ENCODE results near the gene EPHB2.

EPHB2 gene

DNA sequence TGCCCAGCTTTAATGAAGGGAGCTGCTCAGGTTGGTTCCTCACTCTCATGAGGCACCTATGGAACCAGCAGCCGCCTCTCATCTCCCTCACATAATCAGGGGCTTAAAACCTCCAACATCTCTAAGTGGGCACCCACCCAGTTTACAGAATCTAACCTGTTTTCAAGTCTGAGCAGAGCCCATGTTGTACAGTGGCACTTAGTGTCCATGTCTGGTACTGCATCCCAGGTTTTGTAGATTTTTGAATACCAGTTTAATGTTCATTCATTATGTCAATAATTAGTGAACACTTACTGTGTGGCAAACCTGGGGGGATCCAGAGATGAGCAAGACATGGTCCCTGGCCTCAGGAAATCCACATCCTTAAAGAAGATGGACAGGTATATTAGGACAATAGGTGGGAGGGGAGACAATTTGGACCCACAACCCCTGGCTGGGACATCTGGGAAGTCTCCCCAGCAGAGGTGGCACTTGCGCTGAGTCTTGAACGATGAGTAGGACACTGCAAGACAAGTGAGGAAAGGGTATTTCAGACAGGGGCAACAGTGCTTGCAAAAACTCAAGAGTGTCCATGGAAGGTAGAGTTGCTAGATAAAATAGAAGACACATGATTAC, 178.7 kb downstream of the EPHB2 start:
- peak in 1 of 2 experiments; percentile 15 for DNase-seq

DNA sequence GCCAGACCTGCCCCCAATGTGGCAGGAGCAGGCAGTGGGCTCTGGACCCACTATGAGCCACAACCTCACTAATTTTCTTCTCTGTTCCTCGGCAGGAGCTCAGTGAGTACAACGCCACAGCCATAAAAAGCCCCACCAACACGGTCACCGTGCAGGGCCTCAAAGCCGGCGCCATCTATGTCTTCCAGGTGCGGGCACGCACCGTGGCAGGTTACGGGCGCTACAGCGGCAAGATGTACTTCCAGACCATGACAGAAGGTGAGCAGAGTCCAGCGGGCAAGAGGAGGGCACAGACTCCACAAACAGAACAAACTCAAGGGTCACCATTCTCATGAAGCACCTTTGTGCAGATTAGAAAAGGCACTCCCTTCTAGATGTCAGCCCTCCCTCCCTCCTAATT, 182.2 kb downstream of the EPHB2 start:
- DNase-seq = peak in 1 of 2 experiments; percentile 61

DNA sequence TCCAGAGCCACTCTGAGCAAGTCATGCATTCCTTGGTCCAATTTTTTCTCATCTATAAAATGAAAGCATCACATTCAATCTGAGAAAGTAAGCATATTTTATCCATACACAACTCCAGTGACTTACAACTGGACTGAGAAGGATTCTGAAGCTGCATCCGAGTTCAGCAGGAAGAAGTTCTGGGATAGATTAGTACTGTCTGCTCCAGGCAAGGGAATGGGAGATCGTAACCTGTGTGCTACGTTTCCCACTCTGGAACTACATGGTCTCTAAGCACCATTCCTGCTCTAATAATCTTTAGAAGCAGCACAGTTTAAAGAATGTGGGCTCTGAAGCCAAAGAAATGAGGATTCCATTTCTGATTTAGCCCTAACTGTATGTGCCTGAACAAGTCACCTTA, 182.7 kb downstream of the EPHB2 start:
- DNase-seq = no peak

DNA sequence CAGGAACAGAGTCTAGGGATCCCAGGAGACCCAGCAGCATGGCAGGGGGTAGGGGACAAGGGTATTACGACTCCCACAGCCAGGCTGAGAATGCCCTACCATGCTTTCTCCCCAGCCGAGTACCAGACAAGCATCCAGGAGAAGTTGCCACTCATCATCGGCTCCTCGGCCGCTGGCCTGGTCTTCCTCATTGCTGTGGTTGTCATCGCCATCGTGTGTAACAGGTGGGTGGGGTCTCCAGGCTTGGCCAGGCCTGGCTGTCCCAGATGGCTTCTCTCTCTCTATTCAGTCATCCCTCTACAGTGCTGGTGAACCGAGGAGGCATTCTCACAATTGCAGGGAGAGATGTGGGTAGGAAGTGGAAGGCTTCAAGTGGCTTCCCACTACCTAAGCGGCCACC, 184.7 kb downstream of the EPHB2 start:
- DNase-seq = no peak

DNA sequence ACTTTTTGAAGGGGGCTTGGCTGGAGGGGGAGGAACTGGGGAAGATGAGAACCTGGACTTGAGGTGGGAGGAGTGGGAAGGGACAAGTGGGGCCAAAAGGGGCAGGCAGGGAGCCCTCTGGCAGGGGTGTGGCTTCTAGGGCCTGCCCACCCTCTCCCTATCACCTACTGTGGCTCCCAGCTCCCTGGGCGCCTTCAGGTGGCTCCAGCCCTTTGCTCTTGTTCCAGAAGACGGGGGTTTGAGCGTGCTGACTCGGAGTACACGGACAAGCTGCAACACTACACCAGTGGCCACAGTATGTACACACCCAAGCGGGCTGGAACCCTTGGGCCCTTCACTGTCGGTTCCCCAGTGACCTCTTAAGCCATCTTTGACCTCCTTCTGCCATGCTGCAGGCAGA, 185.5 kb downstream of the EPHB2 start:
- no peak for DNase-seq

DNA sequence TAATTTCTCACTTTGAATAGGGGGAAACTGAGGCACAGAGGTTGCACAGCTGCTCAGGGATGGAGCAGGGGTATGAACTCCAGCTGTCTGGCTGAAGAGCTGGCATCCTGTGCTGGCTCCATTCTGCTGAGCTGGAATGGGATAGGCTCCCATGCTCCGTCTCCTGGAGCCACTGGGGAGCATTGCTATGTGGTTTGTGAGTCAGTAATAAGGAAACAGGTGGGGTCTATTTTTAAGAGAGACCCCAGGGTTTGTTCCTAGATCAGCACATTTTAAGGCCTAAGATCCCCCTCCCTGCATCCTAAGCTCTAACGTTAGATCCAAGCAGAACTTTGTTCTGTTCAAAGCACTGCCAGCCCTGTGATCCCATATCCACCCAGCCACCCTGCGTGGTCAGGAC, 189.8 kb downstream of the EPHB2 start:
- no peak for DNase-seq

DNA sequence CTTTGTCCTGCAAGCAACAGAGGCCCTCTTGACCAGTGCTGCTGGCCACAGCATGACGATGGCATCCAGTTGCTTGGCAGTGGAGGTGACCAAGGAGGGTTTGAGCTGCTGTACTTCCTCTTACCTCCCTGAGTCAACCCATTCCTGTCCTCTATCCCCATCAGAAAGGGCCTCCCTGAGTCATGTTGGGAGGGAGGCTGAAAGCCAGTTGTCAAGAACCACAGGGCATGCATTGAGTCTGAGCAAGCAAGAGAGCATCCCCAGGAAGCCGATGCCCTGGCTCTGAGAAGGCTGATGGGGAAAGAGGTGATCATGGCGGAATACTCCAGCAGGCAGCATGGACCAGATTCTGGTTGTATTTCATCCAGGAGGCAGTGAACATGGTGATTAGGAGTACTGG, 192.5 kb downstream of the EPHB2 start:
- no peak for DNase-seq

DNA sequence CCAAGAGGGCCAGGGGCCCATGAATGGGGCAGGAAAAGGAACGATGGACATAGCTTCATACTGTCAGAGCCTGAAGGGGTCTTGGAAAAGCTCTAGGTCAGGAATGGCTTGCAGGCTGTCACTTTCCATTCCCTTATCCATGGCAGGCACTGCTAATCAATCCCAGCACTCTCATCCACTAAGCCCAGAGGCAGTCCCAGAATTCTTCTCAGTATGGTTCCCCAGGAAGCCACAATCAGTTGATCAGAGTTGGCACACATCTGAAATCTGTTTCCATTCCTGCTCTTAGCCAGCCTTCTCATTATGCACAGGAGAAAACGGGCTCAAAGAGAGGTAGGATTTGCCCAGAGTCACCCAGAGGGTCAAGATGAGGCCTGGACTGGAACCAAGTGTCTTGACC, 196.3 kb downstream of the EPHB2 start:
- DNase-seq = no peak

DNA sequence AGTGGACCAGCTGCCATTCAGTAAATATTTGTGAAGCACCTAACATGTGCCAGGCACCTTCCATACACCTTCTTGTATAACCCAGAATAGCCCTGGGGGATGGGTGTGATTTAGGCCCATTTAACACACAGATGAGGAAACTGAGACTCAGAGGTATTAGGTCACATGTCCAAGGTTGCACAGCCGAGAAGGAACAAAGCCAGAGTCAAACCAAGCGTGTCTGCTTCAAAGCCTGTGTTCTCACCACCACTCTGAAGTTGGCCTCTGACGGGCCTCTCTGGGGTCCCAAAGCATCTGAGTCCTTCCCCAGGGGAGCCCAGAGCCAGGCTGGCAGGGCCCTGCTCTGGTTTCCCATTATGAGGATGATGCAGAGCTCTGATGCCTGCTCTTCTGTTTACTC, 196.9 kb downstream of the EPHB2 start:
- DNase-seq = no peak

DNA sequence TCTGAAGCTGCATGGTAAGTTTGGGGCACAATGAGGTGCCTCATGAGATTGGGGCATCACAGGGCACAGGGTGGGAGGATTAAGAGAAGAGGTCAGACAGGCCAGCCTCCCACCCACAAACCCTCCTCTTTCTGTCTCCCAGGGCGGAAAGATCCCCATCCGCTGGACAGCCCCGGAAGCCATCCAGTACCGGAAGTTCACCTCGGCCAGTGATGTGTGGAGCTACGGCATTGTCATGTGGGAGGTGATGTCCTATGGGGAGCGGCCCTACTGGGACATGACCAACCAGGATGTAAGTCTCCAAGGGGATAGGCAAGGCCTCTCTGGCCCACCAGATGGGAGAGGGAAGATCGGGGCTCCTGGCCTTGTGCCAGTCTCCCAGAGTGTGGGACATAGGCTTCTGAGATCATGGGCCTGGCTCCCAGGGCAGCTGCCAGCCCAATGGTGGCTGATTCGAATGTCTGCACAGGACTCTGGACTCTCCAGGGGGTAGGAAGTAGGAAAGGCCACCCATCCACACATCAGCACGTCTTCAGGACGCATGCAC, 198.3 kb downstream of the EPHB2 start:
- no peak for DNase-seq

DNA sequence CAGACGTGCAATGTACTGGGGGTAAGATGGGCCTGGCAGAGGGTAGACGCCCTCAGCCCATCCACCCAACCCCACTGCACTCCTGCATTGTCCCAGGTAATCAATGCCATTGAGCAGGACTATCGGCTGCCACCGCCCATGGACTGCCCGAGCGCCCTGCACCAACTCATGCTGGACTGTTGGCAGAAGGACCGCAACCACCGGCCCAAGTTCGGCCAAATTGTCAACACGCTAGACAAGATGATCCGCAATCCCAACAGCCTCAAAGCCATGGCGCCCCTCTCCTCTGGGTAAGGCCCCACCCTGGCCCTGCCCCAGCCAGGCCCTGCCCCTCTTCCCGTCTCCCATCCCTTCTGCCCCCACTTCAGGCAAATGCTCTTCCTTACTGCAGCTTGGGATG, 199.6 kb downstream of the EPHB2 start:
- DNase-seq = no peak

DNA sequence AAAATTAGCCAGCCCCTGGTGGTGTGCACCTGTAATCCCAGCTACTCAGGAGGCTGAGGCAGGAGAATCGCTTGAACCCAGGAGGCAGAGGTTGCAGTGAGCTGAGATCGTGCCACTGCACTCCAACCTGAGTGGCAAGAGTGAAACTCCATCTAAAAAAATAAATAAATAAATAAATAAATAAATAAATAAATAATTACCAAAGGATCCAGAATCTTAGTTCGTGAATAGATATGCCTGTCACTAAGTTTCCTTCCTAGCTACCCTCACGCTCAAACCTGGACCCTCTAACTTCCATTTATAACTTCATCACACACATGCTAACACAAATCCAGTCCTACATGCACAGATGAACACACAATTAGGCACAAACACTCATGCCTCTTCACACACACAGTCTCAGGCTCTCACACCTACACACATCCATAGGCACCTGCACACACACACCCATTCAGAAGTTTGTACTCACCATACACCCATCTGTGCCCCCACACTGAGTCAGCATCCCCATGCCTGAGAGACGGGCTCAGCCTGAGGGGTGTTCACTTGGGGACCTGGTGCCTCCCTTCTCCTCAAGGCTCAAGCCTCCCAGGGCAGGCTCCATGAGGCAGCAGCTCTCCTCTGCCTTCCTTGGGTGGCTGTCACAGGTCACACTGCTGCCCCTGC, 200.5 kb downstream of the EPHB2 start:
- no peak for DNase-seq

DNA sequence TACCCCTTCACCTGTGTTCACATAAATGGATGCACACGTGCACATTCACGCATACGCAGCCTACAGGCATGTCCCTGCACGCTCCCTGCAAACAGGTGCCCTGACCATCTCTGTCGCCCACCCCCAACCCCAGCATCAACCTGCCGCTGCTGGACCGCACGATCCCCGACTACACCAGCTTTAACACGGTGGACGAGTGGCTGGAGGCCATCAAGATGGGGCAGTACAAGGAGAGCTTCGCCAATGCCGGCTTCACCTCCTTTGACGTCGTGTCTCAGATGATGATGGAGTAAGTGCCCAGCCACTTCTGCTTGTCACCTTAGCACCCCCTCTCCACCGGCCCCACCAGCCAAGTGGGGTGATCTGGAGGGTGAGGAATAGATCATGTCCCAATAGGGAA, 201.7 kb downstream of the EPHB2 start:
- DNase-seq = no peak

DNA sequence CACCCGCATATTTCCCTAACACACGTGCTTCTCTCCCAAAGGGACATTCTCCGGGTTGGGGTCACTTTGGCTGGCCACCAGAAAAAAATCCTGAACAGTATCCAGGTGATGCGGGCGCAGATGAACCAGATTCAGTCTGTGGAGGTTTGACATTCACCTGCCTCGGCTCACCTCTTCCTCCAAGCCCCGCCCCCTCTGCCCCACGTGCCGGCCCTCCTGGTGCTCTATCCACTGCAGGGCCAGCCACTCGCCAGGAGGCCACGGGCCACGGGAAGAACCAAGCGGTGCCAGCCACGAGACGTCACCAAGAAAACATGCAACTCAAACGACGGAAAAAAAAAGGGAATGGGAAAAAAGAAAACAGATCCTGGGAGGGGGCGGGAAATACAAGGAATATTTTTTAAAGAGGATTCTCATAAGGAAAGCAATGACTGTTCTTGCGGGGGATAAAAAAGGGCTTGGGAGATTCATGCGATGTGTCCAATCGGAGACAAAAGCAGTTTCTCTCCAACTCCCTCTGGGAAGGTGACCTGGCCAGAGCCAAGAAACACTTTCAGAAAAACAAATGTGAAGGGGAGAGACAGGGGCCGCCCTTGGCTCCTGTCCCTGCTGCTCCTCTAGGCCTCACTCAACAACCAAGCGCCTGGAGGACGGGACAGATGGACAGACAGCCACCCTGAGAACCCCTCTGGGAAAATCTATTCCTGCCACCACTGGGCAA, 202.9 kb downstream of the EPHB2 start:
- no peak for DNase-seq

DNA sequence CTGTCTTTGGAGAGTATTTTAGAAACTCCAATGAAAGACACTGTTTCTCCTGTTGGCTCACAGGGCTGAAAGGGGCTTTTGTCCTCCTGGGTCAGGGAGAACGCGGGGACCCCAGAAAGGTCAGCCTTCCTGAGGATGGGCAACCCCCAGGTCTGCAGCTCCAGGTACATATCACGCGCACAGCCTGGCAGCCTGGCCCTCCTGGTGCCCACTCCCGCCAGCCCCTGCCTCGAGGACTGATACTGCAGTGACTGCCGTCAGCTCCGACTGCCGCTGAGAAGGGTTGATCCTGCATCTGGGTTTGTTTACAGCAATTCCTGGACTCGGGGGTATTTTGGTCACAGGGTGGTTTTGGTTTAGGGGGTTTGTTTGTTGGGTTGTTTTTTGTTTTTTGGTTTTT, 203.5 kb downstream of the EPHB2 start:
- DNase-seq = no peak

DNA sequence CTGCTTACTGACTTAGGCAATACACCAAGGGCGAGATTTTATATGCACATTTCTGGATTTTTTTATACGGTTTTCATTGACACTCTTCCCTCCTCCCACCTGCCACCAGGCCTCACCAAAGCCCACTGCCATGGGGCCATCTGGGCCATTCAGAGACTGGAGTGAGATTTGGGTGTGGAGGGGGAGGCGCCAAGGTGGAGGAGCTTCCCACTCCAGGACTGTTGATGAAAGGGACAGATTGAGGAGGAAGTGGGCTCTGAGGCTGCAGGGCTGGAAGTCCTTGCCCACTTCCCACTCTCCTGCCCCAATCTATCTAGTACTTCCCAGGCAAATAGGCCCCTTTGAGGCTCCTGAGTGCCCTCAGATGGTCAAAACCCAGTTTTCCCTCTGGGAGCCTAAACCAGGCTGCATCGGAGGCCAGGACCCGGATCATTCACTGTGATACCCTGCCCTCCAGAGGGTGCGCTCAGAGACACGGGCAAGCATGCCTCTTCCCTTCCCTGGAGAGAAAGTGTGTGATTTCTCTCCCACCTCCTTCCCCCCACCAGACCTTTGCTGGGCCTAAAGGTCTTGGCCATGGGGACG, 204.1 kb downstream of the EPHB2 start:
- DNase-seq = no peak

DNA sequence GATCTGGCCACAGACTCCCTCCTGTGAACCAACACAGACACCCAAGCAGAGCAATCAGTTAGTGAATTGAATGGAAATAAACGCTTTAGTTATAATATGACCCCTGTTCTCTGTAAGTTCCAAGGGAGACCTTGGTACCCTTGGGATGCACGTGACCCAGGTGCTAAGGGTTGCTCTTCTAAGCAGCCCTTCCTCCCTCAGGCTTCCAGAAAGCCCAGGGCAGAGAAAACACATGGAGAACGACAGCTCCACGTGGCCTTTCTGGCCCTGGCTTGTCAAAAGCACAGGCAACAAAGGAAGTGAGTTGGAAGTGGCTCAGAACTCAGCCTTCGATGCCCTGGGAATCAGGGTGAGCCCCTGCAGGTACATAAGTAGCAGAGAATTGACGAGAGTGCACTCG, 204.6 kb downstream of the EPHB2 start:
- DNase-seq = no peak

DNA sequence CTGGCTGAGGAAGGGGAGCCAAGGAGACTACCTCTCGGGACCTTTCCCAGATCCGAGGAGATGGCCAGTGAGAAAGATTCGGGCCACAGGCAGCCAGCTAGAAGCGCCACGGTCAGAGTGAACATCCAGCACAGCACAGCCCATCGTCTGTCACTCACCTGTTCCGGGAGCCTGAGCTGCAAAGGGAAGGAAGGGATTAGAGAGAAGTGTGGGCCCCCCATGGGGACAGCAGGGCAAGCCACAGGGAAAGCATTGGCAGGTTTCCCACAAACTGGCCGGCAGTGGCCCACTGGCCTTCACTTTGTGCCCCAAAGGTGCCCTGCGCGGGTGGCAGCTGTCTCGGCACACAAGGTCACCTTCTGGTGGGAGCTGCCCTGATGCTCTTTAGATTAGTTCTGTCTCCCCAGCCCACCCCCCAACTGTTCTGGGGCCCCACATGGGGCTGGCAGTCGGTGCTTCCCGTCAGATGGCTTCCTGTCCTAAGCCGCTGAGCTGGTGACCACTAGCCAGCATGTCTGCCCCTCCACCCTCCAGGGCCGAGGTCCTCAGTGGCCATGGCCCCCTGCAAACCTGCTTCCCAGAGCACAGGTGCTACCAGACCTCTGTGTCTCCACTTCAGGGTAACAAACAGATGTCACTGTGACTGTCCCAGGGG, 205.3 kb downstream of the EPHB2 start:
- DNase-seq = no peak

DNA sequence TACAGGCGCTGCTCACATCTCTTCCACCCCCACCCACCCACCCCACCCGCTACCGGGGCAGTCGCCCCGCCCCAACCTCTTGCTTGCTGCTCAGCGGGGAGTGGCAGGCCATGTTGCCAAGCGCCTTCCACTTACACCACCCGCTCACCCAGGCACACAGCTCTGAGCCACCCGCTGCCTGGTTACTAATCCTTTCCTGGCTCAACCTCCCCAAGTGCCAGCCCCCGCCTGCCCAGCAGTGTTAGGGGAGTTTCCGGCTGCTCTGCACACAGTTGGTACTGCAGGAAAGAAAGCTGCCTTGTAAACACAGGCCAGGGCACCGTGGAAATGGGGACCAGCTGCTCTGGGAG, 205.8 kb downstream of the EPHB2 start:
- no peak for DNase-seq

DNA sequence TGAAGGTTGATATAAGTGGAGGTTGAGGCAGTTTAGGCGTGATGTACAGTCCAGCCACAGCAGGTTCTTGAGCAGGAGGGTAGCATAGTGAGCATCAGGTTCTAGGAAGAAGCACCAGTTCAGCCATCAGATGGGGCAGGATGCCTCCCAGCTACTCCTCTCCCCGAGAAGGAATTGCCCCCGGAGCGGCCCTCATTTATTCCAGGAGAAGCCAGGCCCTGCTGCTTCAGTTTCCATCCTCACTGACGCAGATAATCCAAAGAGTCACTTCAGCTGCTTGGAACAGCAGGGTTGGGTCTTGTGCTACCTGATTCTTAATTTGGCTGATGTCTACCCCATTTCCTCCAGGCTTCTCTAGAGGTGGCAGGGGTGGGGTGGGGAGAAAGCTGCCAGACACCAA, 207.3 kb downstream of the EPHB2 start:
- DNase-seq = no peak

DNA sequence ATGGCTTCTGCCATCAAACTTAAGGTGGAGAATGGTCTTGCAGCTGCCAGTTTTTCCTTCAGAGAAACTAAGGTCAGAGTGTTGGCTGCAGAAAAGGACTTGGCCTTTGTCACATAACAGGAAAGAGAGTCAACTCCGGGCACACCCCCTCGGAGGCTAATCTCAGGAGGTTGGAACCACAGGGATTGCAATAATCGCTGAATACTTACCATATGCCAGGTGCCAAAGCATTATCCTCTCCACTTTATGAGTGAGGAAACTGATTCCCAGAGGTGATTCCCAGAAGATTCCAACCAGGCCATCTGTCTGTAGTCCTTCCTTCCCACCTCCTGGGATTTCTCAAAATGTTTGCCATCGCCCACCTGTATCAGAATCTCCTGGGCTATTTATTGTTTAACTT, 208.0 kb downstream of the EPHB2 start:
- DNase-seq = no peak

DNA sequence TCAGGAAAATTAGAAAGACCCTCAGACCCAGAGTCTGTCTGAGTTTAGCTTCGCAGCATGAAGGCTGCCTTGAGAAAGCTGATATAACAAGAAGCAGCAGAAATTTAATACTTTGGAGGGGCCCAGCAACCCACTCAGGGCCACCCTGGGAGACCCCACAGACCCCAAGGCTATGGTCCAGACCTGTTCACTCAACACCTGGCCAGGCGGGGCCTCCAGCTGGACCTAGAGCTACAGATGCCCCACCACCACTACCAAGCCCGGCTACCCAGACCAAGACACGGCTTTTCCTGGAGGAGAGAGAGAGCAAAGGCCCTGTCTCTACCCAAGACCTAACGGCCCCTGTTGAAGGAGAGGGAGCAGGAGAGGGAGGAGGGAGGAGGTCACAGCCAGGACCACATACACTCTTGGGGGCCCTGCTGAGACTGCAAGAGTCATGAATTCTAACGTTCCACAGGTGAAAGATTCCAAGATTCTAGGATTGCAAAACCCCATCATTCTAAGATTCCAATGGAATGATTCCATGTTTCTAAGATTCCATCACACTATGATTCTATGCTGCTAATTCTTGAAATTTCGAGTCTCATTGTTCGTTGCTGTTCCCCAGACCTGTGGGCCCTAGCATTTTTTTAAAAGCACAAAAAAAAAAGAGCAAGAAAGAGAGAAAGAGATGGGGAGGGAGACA, 208.8 kb downstream of the EPHB2 start:
- no peak for DNase-seq
